ENCODE results near the gene CLASP1.
"Not testable (repeated sequence)": the region's sequence is repeated elsewhere in the genome, so short reads cannot be mapped to it uniquely, and the experiment has no call there.

Gene CLASP1

DNA sequence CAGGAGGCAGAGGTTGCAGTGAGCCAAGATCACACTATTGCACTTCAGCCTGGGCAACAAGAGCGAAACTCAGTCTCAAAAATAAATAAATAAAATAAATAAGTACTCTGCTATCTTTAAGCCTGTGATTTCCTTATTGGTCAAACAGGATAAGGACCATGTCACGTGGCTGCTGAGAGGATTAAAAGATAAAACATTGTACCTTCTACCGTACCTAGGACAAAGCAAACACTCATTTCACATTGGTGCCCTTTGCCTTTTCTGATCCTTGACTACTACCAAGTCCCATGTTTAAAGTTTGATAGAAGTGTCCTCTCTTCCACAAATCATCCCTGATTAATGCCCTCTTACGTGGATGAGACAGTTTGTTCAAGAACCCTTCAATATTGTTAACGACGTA, 244.0 kb downstream of the CLASP1 start:
- DNase-seq = no peak

GRCh38 chr2:121400201-121400600, 249.1 kb downstream of the CLASP1 start:
- DNase-seq = no peak

DNA sequence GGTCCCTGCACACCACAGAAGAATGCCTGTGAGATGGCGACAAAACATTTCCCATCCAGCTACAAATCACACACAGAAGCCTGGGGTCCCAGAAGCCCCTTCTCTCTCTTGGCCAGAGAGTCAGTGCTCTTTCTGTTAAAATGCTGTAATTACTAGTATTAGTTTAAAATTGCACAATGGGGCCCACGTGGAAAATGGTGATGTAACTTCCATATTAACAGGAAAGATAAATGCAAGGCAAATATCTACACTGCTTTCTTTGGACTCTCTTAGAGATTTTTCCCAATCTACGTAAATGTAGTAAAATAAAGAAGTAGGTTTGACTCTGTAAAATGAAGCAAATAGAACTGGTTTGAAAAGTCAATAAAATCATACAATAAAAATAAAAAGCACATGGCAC, 250.4 kb downstream of the CLASP1 start:
- no peak for DNase-seq

- no peak for DNase-seq
These were observed 259.1 kb downstream of the CLASP1 start for GRCh38 chr2:121390082-121390692.

DNA sequence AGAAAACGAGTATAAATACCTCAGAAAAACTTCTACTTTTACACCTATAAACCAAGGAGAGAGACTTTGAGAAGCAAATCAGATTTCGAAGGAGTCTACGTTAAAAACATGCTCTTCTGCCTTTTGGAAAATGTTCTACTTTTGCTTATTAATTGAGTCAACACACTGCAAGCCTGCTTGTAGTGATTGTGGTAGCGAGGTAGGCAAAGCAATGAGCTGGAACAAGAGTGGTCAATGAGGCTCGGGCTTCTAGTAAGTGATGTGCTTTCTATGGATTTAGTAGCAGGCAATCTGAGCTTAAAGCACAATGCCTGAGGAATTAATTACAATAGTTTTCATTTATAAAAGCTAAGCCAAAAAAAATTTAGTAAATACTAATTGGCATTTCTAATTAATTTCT, 260.9 kb downstream of the CLASP1 start:
- DNase-seq = no peak

GRCh38 chr2:121387591-121388325, 261.5 kb downstream of the CLASP1 start:
- DNase-seq = no peak

- DNase-seq = no peak
These were observed 262.6 kb downstream of the CLASP1 start for GRCh38 chr2:121386707-121387106.

- DNase-seq = no peak
These were observed 263.2 kb downstream of the CLASP1 start for GRCh38 chr2:121386102-121386501.

- no peak for DNase-seq
These were observed 266.5 kb downstream of the CLASP1 start for GRCh38 chr2:121382744-121383143.

- DNase-seq = no peak
These were observed 271.6 kb downstream of the CLASP1 start for GRCh38 chr2:121377646-121378045.

DNA sequence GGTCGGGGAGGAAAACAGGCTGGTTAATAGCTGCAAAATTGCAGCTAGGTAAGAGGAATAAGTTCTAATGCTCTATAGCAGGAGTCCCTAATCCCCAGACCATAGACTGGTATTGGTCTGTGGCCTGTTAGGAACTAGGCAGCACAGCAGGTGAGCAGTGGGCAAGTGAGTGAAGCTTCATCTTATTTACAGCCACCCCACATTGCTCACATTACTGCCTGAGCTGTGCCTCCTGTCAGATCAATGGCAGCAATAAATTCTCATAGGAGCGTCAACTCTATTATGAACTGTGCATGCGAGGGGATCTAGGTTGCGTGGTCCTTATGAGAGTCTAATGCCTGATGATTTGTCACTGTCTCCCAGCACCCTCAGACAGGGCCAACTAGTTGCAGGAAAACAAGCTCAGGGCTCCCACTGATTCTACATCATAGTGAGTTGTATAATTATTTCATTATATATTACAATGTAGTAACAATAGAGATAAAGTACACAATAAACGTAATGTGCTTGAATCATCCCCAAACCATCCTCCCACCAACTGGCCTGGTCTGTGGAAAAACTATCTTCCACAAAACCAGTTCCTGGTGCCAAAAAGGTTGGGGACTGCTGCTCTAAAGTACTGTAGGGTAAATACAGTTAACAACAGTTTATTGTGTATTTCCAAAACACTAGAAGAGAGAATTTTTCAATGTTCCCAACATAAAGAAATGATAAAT, 272.6 kb downstream of the CLASP1 start:
- DNase-seq = no peak

- DNase-seq = no peak
These were observed 273.6 kb downstream of the CLASP1 start for GRCh38 chr2:121375621-121376159.

GRCh38 chr2:121374412-121375075, 274.7 kb downstream of the CLASP1 start:
- DNase-seq = not testable (repeated sequence)

- DNase-seq = no peak
These were observed 276.4 kb downstream of the CLASP1 start for GRCh38 chr2:121372721-121373353.

GRCh38 chr2:121372082-121372481, 277.2 kb downstream of the CLASP1 start:
- DNase-seq = no peak

GRCh38 chr2:121368836-121369235, 280.4 kb downstream of the CLASP1 start:
- no peak for DNase-seq

DNA sequence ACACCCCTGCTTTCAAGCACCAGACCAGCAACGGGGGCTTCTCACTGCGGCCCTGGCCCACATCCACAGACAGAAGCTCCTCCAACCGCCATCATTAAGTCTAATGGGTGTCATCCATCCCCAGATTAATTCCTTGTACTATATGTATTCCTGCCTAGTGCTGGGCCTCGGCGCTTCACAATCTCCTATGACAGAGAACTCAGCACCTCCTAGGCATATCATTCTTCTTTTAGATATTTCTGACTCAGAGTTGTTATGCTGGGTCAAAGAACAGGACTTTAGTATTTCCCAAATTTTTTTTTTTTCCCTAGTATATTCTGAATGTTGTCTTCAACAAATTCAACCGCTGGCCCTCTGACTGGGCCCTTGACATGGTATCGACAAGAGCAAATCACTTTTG, 281.1 kb downstream of the CLASP1 start:
- DNase-seq = no peak

DNA sequence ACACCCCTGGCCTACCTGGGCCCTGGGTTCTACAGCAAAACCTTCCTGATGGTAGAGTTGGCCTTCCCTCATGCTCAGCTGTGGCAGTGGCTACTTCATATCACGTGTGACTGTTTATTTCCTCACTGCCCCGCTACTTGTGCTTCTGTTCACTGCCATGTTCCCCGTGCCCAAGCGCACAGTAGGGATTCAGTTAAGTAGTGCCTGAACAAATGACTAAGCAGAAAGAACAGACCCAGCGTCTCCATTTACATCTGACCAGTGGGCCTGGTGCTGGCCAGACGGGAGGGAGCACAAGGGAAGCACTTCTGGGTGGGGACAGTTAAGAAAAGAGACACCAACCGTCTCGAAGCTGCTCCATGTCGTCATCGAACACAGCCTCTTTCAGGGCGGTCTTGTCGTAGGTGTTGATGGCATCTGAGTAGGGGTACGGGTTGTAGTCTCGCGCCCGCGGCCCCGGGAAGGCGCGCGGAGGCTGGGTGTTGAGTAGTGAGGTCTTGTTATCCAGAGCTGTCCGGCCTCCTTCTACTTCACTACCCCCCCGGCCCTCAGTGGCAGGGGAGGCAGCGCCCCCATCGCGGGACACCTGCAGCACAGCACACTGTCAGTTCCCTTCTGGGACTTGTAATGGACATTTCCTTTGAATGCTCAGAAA, 281.9 kb downstream of the CLASP1 start:
- no peak for DNase-seq

DNA sequence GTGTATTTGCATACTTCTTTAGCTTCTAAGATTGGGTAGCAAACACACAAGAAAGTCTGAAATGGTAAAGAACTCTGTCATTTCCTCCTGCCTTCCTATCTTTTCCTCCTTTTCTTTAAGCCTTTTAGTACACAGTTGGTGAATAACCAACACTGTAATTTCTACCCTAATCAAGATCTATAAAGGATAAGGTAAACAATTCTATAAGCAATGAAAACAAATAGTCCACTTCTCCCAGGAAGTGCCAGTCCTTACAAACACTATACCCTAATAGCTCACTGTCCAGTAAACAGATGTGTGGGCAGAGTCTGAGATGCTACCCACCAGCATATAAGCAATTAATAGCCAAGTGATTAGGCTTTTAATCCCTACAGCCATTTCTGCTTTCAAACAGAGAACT, 283.2 kb downstream of the CLASP1 start:
- DNase-seq = no peak

DNA sequence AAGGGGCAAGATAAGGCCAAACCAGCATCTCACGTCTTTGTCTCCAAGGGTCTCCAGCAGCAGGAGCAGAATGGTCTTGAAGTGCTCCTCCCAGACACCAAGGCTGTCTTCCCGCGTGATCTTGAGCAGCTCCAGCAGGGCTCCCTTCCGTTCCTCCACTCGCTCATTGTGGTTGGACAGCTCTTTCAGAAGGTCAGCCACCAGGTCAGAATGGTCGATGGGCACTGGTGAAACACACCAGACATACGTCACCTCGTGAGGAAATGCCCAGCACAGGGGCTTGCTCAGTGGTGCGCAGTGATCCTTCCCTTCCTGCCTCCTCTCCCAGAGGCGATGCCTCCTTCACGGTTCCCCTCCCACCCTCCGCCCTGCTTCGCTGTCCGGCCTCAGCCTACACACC, 284.2 kb downstream of the CLASP1 start:
- no peak for DNase-seq

GRCh38 chr2:121363632-121364420, 285.4 kb downstream of the CLASP1 start:
- no peak for DNase-seq
